Inferior parietal cortex (tissue), 1 donor: ENCODE data around the gene RCAN3.
"Not testable (repeated sequence)": the region's sequence is repeated elsewhere in the genome, so short reads cannot be mapped to it uniquely, and the experiment has no call there.

Experiments
- DNase-seq: peaks from one replicate; pipeline ENCODE4 v3.0.0-alpha.2; 2016; ENCODE audit errors: extremely low spot score

RCAN3 gene

GRCh38 chr1:24486331-24487065 is 16.1 kb upstream of the RCAN3 start:
- no peak for DNase-seq

GRCh38 chr1:24487455-24487854 is 15.2 kb upstream of the RCAN3 start:
- no peak for DNase-seq

- not testable (repeated sequence) for DNase-seq
These were observed 14.5 kb upstream of the RCAN3 start for GRCh38 chr1:24488159-24488558.

GRCh38 chr1:24489674-24490073 is 13.0 kb upstream of the RCAN3 start:
- no peak for DNase-seq

DNA sequence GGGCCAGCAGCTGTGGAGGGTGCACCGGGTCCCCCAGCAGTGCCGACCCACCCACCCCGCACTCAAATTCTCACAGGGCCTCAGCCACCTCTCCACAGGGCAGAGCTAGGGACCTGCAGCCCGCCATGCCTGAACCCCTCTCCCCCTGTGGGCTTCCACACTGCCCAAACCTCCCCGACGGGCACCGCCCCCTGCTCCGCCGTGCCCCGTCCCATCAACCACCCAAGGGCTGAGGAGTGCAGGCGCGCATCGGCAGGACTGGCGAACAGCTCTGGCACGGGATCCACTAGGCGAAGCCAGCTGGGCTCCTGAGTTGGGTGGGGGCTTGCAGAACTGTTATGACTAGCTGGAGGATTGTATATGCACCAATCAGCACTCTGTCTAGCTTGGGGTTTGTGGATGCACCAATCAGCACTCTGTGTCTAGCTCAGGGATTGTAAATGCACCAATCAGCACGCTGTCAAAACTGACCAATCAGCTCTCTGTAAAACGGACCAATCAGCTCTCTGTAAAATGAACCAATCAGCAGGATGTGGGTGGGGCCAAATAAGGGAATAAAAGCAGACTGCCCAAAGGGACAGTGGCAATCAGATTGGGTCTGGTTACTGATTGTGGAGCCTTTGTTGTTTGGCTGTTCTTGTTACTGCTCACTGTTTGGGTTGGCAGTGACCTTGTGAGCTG is 12.4 kb upstream of the RCAN3 start:
- no peak for DNase-seq

DNA sequence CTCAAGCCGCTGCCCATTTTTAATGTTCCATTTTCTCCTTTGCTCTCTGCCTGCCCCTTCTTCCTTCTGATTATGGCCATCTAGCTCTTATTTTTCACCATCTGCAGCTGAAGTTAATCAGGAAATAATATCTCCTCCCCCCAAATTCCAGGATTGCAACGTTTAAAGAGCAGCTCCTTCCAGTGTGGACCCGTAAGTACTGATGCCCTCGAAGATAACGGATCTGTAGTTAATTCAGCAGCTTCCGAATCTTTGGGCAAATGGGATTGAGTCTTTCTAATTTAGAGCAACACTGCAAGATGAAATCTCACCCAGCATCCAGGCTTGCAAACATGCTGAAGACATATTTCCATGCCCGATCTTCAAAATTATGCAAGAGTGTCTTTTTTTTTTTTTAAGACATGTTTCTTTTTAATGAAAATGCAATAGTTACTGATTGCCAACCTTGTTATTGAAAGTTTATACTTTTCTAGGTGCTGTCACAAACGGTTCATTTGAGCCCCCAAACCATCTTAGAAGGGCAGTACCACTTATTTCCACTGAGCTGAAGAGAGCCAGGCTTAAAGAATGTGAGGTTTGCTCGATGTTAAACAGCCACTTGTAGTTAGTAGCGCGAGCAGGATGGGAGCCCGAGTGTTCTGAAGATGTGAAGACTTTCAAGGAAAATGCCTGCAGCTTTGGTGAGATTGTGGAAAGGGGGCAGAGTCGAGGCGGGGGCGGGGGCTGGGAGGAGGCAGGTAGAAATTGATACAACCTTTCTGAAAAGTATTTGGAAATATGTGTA is 10.9 kb upstream of the RCAN3 start:
- DNase-seq = no peak

- not testable (repeated sequence) for DNase-seq
These were observed 9.7 kb upstream of the RCAN3 start for GRCh38 chr1:24492935-24493334.

DNA sequence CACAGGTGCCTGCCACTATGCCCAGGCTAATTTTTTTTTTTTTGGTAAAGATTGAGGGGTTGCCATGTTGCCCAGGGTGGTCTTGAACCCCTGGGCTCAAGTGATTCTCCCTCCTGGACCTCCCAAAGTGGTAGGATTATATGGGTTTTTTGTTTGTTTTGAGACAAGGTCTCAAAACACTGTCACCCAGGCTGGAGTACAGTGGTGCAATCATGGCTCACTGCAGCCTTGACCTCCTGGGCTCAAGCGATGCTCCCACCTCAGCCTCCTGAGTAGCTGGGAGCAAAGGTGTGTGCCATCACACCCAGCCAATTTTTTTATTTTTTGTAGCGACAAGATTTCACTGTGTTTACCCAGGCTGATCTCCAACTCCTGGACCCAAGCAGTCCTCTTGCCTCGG is 8.9 kb upstream of the RCAN3 start:
- no peak for DNase-seq

- no peak for DNase-seq
These were observed 4.0 kb upstream of the RCAN3 start for GRCh38 chr1:24498589-24498988.

DNA sequence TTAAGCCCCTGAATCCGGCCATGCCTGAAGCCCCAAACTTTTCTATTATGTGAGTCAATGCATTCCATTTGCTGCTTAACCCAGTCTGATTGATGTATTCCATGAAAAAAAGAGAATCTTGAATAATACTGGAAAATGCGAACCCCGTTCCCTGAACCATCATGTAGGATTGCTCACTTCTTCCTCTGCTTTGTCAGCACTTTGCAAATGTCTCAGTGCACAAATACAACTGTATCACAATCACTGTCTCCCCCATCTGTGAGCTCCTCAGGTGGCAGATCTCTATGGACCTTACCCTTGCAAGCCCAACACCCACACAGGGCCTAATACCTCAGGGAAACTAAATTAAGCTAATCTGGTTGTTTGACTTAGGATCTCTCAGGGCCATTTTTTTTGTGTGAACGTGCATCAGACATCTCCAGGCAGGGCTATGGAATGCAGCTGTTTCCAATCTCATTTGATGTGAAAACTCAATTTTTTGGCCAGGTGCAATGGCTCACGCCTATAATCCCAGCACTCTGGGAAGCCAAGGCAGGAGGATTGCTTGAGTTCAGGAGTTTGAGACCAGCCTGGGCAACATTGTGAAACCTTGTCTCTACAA is 2.1 kb upstream of the RCAN3 start:
- DNase-seq = no peak

- DNase-seq = no peak
These were observed 1.1 kb upstream of the RCAN3 start for GRCh38 chr1:24501371-24502064.

DNA sequence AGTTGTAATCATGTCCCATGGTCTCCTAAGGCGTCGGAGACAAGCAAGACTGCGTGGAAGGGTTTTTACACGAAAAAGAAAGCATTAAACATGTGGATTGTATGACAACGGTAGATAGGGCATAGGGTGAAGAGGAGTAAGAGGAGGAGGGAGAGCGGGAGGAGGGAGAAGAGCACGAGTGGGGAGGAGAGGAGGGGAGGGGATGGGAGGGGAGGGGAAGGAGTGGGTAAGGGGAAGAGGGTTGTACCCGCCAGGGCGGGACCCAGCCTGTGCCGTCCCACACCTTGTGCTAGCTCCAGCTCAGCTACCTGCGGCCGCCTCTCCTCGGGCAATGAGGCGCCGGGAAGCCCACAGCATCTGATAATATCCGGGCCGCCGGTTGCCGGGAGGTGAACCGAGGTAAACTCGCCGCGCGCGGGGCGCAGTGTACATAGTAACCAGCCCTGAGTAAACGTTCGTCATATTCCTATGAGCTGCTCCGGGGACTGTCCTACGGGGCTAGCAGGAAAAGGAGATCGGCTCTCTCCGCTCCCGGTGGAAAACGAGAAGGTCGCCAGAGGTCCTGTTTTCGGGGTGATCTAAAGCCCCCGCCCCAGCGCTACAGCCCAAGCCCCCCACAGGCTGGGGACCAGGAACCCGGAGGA is 449 bp upstream of the RCAN3 start:
- no peak for DNase-seq

- DNase-seq = no peak
These were observed 569 bp downstream of the RCAN3 start for GRCh38 chr1:24503059-24503751.

GRCh38 chr1:24503870-24504523 is 1.4 kb downstream of the RCAN3 start:
- DNase-seq = no peak

DNA sequence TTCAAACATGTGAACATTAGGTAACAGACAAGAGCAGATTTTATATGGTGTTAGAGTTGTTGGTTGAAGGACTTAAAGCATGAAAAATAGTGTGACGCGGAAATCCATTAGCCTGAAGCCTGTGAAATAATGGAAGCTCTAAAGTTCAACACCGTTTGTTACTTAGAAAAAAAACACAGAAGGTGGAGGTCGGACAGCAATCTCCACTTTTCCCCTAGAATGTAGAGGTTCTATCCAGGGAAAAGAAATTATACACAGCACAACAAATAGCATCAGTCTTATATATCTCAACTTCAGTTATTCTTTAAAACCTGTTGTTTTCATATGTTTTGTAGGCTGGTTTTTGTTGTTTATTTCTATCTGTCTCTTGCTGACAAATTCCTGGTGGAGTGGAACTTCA is 1.9 kb downstream of the RCAN3 start:
- no peak for DNase-seq

DNA sequence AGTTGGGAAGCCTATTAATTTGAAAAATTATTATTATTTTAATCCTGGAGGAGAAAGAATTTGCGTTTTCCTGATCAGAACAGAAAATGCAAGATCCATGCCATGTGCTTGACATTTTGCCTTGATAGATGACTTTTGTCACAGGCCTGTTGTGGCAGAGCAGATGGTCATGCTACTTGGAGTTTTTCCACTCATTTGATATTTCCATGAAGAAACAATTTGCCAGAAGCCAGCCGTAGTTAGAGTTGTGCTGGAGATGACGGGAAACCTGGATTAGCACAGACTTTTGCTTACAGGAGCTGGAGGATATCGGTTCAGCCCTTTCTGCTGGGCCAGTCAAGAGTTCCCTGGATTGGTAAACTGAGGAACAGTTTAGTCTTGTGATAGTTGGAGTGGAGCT is 3.2 kb downstream of the RCAN3 start:
- no peak for DNase-seq

- no peak for DNase-seq
These were observed 4.2 kb downstream of the RCAN3 start for GRCh38 chr1:24506691-24507381.

- DNase-seq = no peak
These were observed 4.8 kb downstream of the RCAN3 start for GRCh38 chr1:24507405-24507804.

- no peak for DNase-seq
These were observed 6.3 kb downstream of the RCAN3 start for GRCh38 chr1:24508911-24509310.
